ENCODE measurements around the gene SLC24A3.
"Not testable (repeated sequence)": the region's sequence is repeated elsewhere in the genome, so short reads cannot be mapped to it uniquely, and the experiment has no call there.

Gene SLC24A3

GRCh38 chr20:19603376-19603750 lies 390.9 kb downstream of the SLC24A3 start:
- no peak for DNase-seq

GRCh38 chr20:19605786-19606485 lies 393.5 kb downstream of the SLC24A3 start:
- no peak for DNase-seq

DNA sequence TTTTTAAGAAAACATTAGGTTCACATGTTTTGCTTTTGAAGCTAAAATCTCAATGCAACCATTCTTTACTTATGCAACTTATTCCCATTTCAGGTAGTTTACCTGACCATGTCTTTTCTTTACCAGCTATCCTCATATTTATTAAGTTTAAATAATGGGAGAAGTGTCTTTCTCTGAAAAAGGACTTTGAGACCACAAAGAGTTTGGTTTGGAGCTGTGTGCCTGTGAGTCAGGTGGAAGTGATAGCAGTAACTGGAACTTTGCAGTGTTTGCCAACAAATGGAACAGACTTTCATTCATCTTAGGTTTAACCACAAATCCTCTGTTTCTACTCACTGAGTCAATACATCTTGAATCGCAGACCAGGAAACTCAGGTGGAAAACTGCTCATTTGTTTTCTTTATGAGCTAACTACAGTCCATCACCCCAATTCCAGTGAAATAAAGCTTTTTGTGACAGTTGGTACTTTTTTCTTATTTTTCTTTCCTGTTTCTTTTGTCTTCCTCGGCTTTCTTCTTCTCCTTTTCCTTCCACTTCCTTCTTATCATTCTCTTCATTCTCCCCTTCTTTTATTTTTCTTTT lies 397.3 kb downstream of the SLC24A3 start:
- DNase-seq, result no peak

- no peak for DNase-seq
Measured at GRCh38 chr20:19615629-19616028, 403.2 kb downstream of the SLC24A3 start.

DNA sequence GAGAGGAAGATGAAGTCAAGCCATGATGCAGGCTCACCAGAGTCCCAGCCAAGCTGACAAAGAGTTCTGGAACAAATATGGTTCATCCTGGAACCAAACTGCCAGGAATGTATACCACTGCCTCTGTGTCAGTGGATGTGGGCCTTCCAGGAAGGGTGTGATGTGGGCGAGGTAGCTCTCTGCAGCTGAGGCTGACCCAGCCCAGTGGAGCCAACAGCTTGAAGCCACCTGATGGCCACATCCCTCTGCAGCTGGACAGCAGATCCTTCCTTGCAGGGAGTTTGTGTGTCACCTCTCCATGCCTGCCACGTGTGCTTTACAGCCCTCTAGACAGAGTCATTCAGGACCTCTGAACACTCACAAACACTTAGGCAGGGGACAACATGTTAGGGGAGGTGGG lies 403.6 kb downstream of the SLC24A3 start:
- DNase-seq, result no peak

DNA sequence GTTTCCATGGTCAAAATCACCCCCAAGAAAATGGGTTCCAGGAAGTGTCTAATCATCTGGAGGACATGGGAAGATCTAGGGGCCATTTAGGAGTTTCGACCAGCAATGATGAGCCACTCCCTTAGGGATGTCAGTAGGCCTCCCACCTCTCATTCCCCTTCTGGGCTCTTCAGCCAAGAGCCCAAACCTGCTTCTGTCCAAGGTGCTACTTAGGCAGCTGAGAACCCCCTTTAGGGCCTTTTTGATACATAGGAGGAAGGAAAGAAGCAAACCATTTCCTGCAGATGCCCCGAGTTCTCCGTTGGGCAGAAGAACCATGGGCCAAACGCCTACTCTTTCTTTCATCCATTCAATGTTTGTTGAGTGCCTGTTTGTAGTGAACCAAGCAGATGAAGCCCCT lies 404.2 kb downstream of the SLC24A3 start:
- no peak for DNase-seq

GRCh38 chr20:19617256-19617655 lies 404.8 kb downstream of the SLC24A3 start:
- DNase-seq, result no peak

- DNase-seq, result no peak
Measured at GRCh38 chr20:19618711-19619110, 406.3 kb downstream of the SLC24A3 start.

GRCh38 chr20:19619904-19620430 lies 407.5 kb downstream of the SLC24A3 start:
- no peak for DNase-seq

DNA sequence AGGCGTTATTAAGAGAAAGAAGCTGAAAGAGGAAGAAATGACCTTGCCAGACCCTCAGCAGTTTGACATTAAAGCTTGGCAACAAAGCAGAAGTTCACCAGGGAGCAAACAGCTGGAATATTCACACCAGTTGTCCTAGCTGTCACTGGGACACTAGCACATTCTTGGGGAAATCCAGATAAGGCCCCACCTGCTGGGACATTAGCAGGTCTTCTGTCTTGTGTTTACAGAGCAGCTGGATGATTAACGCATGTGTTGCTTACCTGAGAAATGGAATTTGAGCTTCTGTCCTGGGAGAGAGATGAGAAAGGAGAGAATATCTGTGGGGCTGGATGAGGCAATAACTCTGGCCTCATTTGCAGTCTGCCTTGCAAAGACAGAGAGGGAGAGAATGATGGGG lies 408.0 kb downstream of the SLC24A3 start:
- DNase-seq, result no peak

DNA sequence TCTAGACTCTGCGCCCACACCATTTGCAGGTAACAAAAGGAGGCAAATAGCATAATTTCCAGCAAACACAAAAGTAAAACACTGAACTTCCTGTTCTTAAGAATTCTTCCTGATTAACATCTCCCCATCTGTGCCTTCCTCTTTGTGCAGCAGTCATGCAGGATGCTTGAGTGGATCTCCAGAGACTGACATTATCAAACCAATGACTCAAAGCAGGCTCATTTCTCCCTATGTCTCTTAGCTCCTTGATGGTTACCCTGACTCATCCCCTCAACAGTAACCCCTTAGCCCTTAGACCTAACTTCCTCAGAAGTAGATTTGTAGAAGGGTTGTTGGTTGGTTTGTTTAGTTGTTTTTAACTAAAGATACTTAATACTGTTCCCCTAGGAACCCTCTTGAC lies 408.6 kb downstream of the SLC24A3 start:
- DNase-seq, result no peak

GRCh38 chr20:19624221-19624965 lies 412.0 kb downstream of the SLC24A3 start:
- DNase-seq, result no peak

GRCh38 chr20:19625426-19625825 lies 413.0 kb downstream of the SLC24A3 start:
- no peak for DNase-seq

GRCh38 chr20:19626896-19627295 lies 414.5 kb downstream of the SLC24A3 start:
- no peak for DNase-seq

GRCh38 chr20:19628570-19629134 lies 416.2 kb downstream of the SLC24A3 start:
- DNase-seq, result no peak

DNA sequence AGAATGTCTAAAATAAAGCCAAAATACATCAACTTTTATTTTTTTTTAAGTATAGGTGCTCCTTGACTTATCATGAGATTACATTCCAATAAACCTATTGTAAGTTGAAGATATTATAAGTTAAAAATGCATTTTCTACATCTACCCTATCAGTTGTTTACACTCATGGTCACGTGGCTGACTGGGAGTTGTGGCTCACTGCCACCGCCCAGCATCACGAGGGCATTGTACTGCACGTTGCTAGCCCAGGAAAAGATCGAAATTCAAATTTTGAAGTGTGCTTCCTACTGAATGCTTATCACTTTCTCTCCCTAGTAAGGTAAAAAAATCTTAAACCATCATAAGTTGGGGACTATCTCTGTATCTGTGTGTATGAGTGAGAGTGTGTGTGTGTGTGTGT lies 419.0 kb downstream of the SLC24A3 start:
- no peak for DNase-seq

DNA sequence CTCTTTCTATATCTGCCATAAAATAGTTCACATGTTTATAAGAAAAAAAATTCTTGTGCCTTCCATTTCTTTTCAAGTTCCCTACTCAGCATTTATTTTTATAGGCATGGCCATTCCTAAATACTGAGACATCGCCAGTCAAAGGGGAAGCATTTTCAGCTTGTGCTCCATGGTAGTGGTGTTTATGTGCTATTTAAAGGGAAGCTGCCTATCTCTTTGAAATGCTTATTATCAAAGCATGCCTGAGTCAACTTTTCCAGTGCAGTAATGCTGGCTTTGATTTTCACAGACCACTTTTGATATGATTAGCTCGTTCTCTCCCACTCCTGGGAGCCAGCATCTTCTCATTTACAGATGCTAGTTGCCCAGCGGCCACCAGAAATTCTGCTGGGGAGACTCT lies 421.5 kb downstream of the SLC24A3 start:
- no peak for DNase-seq

DNA sequence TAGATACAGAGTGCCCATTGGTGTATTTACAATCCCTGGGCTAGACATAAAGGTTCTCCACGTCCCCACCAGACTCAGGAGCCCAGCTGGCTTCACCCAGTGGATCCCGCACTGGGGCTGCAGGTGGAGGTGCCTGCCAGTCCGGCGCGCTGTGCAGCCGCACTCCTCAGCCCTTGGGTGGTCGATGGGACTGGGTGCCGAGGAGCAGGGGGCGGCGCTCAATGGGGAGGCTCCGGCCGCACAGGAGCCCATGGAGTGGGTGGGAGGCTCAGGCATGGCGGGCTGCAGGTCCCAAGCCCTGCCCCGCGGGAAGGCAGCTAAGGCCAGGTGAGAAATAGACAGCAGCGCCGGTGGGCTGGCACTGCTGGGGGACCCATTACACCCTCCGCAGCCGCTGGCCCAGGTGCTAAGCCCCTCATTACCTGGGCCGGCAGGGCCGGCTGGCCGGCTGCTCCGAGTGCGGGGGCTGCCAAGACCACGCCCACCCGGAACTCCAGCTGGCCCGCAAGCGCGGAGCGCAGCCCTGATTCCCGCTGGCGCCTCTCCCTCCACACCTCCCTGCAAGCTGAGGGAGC lies 427.1 kb downstream of the SLC24A3 start:
- DNase-seq, result not testable (repeated sequence)

- DNase-seq, result no peak
Measured at GRCh38 chr20:19642860-19643259, 430.4 kb downstream of the SLC24A3 start.

- no peak for DNase-seq
Measured at GRCh38 chr20:19644085-19644484, 431.6 kb downstream of the SLC24A3 start.

DNA sequence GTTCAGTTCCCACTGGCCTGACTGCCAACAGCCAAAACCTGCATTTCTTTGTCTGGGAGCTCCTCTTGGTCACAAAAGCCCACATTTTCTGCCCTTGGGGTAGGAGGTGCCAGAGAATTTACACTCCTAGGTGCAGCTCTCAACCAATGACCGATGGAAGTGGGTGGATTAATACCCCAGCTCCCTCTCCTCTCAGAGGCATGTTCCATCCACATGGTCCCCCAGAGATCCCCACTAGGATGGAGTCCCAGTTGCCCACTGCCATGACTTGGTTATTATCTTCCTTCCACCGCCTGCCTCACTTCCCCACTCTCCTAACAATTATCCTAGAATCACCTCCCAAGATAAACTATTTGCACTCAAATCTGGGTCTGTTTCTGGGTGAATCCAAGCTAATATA lies 434.5 kb downstream of the SLC24A3 start:
- DNase-seq, result no peak

DNA sequence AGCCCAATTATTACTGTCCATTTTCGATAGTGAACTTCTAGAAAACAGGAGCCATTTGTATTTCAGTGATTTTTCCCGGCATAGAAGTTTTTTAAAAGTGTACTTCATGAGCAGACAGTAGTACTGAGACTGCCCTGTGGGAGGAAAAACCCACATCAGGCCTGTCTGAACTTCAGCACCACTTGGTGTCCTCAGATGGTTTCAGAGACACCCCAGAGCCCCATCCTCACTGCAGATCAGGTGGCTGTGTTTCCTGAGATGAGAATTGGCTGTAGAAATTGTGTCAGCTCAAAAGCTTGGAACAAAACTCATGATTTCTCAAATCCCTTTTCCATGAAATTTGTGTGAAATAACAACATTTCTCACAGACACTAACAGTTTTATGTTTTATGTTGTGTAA lies 435.6 kb downstream of the SLC24A3 start:
- DNase-seq, result no peak

DNA sequence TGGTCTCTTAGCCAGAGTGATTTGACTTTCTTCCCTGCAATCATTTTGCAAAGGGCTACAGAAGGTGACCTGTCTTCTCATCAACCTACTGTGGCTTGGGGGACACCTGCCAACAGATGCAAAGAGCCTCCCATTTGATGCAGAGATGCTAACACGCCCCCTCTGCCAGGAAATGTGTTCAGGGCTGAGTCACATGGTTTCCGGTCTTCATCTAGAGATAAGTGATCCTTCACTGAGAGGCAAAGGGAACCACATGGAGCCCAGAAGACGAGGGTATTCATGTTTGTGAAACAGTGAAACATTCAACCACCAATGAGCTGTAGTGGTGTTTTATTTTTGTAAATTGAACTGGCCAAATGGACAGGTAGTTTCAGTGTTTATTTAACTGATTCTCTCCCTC lies 436.6 kb downstream of the SLC24A3 start:
- DNase-seq, result no peak
